GM12873 (cell line): Measurements from ENCODE around the gene HECA.

Experiments used
- TF ChIP-seq, protein P1 (sequence below): IDR thresholded peaks from 2 replicates; pipeline ENCODE4 v1.5.1; 2012; ENCODE audit warnings: low read depth, mild to moderate bottlenecking, moderate library complexity, low read length, control low read depth; ENCODE audit not compliant: insufficient read depth; ENCODE audit errors: missing control alignments

HECA gene

GRCh38 chr6:139156102-139156501, 21.2 kb downstream of the HECA start:
- TF ChIP-seq, protein P1, sequence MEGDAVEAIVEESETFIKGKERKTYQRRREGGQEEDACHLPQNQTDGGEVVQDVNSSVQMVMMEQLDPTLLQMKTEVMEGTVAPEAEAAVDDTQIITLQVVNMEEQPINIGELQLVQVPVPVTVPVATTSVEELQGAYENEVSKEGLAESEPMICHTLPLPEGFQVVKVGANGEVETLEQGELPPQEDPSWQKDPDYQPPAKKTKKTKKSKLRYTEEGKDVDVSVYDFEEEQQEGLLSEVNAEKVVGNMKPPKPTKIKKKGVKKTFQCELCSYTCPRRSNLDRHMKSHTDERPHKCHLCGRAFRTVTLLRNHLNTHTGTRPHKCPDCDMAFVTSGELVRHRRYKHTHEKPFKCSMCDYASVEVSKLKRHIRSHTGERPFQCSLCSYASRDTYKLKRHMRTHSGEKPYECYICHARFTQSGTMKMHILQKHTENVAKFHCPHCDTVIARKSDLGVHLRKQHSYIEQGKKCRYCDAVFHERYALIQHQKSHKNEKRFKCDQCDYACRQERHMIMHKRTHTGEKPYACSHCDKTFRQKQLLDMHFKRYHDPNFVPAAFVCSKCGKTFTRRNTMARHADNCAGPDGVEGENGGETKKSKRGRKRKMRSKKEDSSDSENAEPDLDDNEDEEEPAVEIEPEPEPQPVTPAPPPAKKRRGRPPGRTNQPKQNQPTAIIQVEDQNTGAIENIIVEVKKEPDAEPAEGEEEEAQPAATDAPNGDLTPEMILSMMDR = no peak

DNA sequence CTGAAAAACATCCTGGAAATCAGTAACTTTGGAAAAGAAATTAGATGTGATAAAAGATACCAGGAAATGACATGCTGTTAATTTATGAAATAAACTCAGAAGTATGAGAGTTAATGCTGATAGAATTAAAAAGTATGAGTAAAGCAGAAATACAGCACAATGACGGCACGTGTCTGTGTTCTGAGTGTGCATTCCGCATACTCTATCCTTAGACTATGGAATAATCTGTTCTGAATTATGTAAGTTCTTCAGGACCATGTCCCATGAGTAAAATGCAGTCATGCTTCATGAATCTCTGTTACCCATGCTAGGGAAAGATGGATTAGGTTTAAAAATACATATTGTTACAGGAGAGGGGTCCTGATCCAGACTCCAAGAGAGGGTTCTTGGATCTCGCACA, 21.7 kb downstream of the HECA start:
- TF ChIP-seq, protein P1 = no peak

GRCh38 chr6:139159016-139159415, 24.1 kb downstream of the HECA start:
- TF ChIP-seq, protein P1 = no peak

- TF ChIP-seq, protein P1 = no peak
Observed at GRCh38 chr6:139161169-139161568, 26.3 kb downstream of the HECA start.

DNA sequence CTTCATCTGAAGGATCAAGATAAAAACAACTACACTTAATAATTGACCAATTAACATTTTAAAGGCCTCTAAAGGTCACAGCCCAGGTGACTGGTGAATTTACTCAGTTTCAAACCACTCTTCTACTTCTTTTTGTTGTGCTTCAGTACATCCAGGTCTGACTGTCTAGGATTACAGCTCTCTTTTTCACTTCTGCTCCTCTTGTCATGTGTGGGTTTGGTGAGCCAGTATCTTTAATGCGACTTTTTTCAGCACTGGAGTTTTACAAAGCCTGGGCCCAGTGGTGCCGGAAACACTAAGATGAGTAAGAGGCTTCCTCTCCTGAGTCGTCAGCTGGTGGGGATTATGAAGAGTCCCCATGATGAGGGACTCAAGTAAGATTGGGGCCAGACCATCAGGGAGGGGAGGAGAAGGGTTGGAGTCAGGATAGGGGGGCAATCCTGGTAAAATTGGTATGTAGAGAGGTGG, 27.0 kb downstream of the HECA start:
- TF ChIP-seq, protein P1 = no peak

- TF ChIP-seq, protein P1 = no peak
Observed at GRCh38 chr6:139164001-139164400, 29.1 kb downstream of the HECA start.

DNA sequence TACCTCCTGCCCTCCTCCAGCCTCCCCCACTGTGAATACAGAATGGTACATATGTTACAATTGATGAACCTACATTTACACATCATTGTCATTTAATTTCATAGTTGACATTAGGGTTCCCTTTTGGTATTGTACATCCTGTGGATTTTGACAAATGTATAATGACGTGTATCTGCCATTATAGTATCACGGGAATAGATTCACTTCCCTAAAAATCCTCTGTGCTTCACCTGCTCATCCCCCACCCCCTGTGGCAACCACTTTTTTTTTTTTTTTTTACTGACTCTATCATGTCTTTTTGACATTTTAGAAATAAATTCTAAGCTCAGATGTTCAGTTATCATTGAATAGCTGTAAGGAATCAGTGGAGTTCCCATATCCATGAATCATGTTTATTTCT, 30.4 kb downstream of the HECA start:
- TF ChIP-seq, protein P1 = no peak

DNA sequence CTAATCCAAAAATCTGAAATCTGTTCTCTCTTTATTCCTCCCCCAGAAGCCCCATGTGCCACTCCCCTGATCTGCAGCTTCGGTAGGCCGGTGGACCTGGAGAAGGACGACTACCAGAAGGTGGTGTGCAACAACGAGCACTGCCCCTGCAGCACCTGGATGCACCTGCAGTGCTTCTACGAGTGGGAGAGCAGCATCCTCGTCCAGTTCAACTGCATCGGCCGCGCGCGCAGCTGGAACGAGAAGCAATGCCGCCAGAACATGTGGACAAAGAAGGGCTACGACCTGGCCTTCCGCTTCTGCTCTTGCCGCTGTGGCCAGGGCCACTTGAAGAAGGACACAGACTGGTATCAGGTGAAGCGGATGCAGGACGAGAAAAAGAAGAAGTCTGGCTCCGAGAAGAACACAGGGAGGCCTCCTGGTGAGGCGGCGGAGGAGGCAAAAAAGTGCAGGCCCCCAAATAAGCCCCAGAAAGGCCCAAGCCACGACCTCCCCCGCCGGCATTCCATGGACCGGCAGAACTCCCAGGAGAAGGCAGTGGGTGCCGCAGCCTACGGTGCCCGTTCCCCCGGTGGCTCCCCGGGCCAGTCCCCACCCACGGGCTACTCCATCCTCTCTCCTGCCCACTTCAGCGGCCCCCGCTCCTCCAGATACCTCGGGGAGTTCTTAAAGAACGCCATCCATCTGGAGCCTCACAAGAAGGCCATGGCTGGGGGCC, 31.5 kb downstream of the HECA start:
- TF ChIP-seq, protein P1 = no peak
